Panc1 (cell line): ENCODE results near the gene RPH3AL.

Experiments
- CTCF ChIP-seq: fragments of 450-650 bp; IDR thresholded peaks from 2 replicates; pipeline ENCODE4 v1.5.1; 2017; ENCODE audit warnings: mild to moderate bottlenecking
- POLR2AphosphoS5 ChIP-seq: IDR thresholded peaks from 2 replicates; pipeline ENCODE4 v1.6.1; 2012; ENCODE audit warnings: mild to moderate bottlenecking, low read depth, low read length, moderate library complexity
- SIN3A ChIP-seq: IDR thresholded peaks from 2 replicates; pipeline ENCODE4 v1.6.1; 2012; ENCODE audit warnings: low read depth, mild to moderate bottlenecking, low read length, moderate library complexity, borderline replicate concordance; ENCODE audit not compliant: insufficient read depth

GRCh38 chr17:227078-227945, 125.3 kb downstream of the RPH3AL start:
- TF ChIP-seq CTCF (no peak), SIN3A (no peak), POLR2AphosphoS5 (no peak)
